ENCODE data around the gene EPAS1.
"Not testable (repeated sequence)": the region's sequence is repeated elsewhere in the genome, so short reads cannot be mapped to it uniquely, and the experiment has no call there.

- TF ChIP-seq, protein P1, sequence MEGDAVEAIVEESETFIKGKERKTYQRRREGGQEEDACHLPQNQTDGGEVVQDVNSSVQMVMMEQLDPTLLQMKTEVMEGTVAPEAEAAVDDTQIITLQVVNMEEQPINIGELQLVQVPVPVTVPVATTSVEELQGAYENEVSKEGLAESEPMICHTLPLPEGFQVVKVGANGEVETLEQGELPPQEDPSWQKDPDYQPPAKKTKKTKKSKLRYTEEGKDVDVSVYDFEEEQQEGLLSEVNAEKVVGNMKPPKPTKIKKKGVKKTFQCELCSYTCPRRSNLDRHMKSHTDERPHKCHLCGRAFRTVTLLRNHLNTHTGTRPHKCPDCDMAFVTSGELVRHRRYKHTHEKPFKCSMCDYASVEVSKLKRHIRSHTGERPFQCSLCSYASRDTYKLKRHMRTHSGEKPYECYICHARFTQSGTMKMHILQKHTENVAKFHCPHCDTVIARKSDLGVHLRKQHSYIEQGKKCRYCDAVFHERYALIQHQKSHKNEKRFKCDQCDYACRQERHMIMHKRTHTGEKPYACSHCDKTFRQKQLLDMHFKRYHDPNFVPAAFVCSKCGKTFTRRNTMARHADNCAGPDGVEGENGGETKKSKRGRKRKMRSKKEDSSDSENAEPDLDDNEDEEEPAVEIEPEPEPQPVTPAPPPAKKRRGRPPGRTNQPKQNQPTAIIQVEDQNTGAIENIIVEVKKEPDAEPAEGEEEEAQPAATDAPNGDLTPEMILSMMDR (IDR thresholded peaks at IDR 0.05): not testable (repeated sequence)
- TF ChIP-seq EZH2, EZH2phosphoT487 (IDR thresholded peaks at IDR 0.05): not testable (repeated sequence)
Observed at GRCh38 chr2:46395730-46396129, 98.5 kb downstream of the EPAS1 start.
